Dendritic cell treated with granulocyte-macrophage colony-stimulating factor and Interleukin-4, amounts not matched to agents 40 ng/mL and 50 ng/mL, for 4 days (primary cell): ENCODE measurements around the gene RBM33.

Experiments
- H3K27ac Mint-ChIP-seq: one replicate; pipeline ENCODE4 v1.8.0; 2022; ENCODE audit warnings: mild to moderate bottlenecking, mixed read lengths
- H3K27me3 Mint-ChIP-seq: one replicate; pipeline ENCODE4 v1.8.0; 2022; ENCODE audit warnings: mild to moderate bottlenecking, mixed read lengths
- H3K36me3 Mint-ChIP-seq: one replicate; pipeline ENCODE4 v1.8.0; 2022; ENCODE audit warnings: low read depth, mixed read lengths
- H3K4me1 Mint-ChIP-seq: one replicate; pipeline ENCODE4 v1.8.0; 2022; ENCODE audit warnings: low read depth, mixed read lengths
- H3K4me3 Mint-ChIP-seq: one replicate; pipeline ENCODE4 v1.8.0; 2022; ENCODE audit warnings: mild to moderate bottlenecking, moderate library complexity, mixed read lengths
- H3K9me3 Mint-ChIP-seq: one replicate; pipeline ENCODE4 v1.8.0; 2022; ENCODE audit warnings: mixed read lengths
- intact Hi-C: fragments of 100-400 bp; cut with micrococcal nuclease; formaldehyde crosslinking; loops from one replicate; pipeline ENCODE4 v1.15.0; 2022

RBM33 gene

GRCh38 chr7:155700847-155701246, 56.4 kb downstream of the RBM33 start:
- intact Hi-C loops: no loop called here
- H3K4me3 Mint-ChIP-seq: no peak overlapping the region
- H3K27ac Mint-ChIP-seq: no peak overlapping the region
- H3K4me1 Mint-ChIP-seq: peaks cover 21% of the 10 kb centered on the region
- H3K9me3 Mint-ChIP-seq: no peaks in the 10 kb centered on the region
- no peaks in the 10 kb centered on the region for H3K27me3 Mint-ChIP-seq
- peaks cover 72% of the 10 kb centered on the region for H3K36me3 Mint-ChIP-seq

- no peaks in the 10 kb centered on the region for H3K9me3 Mint-ChIP-seq
- peaks cover 9% of the 10 kb centered on the region for H3K4me1 Mint-ChIP-seq
- no peaks in the 10 kb centered on the region for H3K27me3 Mint-ChIP-seq
- no peak overlapping the region for H3K27ac Mint-ChIP-seq
- intact Hi-C loops: no loop called here
- H3K4me3 Mint-ChIP-seq: no peak overlapping the region
- H3K36me3 Mint-ChIP-seq: peaks cover 76% of the 10 kb centered on the region
Observed at GRCh38 chr7:155701972-155702544, 57.6 kb downstream of the RBM33 start.

- Mint-ChIP-seq H3K4me3 (no peak overlapping the region), H3K9me3 (no peaks in the 10 kb centered on the region), H3K4me1 (peaks cover 8% of the 10 kb centered on the region), H3K27ac (no peak overlapping the region), H3K27me3 (no peaks in the 10 kb centered on the region), H3K36me3 (peaks cover 74% of the 10 kb centered on the region)
- intact Hi-C loops: no loop called here
Observed at GRCh38 chr7:155702616-155703015, 58.2 kb downstream of the RBM33 start.

- Mint-ChIP-seq H3K27me3 (no peaks in the 10 kb centered on the region), H3K4me3 (no peak overlapping the region), H3K9me3 (no peaks in the 10 kb centered on the region), H3K36me3 (peaks cover 55% of the 10 kb centered on the region), H3K4me1 (no peaks in the 10 kb centered on the region), H3K27ac (no peak overlapping the region)
- intact Hi-C loops: no loop called here
Observed at GRCh38 chr7:155705623-155706360, 61.3 kb downstream of the RBM33 start.

- intact Hi-C loops: no loop called here
- peaks cover 50% of the 10 kb centered on the region for H3K36me3 Mint-ChIP-seq
- no peak overlapping the region for H3K4me3 Mint-ChIP-seq
- H3K9me3 Mint-ChIP-seq: no peaks in the 10 kb centered on the region
- H3K27ac Mint-ChIP-seq: no peak overlapping the region
- H3K4me1 Mint-ChIP-seq: no peaks in the 10 kb centered on the region
- no peaks in the 10 kb centered on the region for H3K27me3 Mint-ChIP-seq
Observed at GRCh38 chr7:155706376-155706775, 61.9 kb downstream of the RBM33 start.

GRCh38 chr7:155709453-155709852, 65.0 kb downstream of the RBM33 start:
- Mint-ChIP-seq H3K36me3 (peaks cover 20% of the 10 kb centered on the region), H3K27ac (no peak overlapping the region), H3K27me3 (no peaks in the 10 kb centered on the region), H3K4me3 (no peak overlapping the region), H3K9me3 (no peaks in the 10 kb centered on the region), H3K4me1 (peaks cover 24% of the 10 kb centered on the region)
- intact Hi-C loops: no loop called here

- no peaks in the 10 kb centered on the region for H3K9me3 Mint-ChIP-seq
- no peaks in the 10 kb centered on the region for H3K27me3 Mint-ChIP-seq
- intact Hi-C loops: no loop called here
- no peak overlapping the region for H3K4me3 Mint-ChIP-seq
- H3K36me3 Mint-ChIP-seq: peaks cover 19% of the 10 kb centered on the region
- H3K27ac Mint-ChIP-seq: no peak overlapping the region
- peaks cover 26% of the 10 kb centered on the region for H3K4me1 Mint-ChIP-seq
Observed at GRCh38 chr7:155710031-155710430, 65.6 kb downstream of the RBM33 start.

- H3K27me3 Mint-ChIP-seq: no peaks in the 10 kb centered on the region
- H3K36me3 Mint-ChIP-seq: peaks cover 14% of the 10 kb centered on the region
- H3K9me3 Mint-ChIP-seq: no peaks in the 10 kb centered on the region
- H3K4me3 Mint-ChIP-seq: no peak overlapping the region
- no peak overlapping the region for H3K27ac Mint-ChIP-seq
- peaks cover 26% of the 10 kb centered on the region for H3K4me1 Mint-ChIP-seq
- intact Hi-C loops: no loop called here
Observed at GRCh38 chr7:155710530-155710929, 66.1 kb downstream of the RBM33 start.

GRCh38 chr7:155711081-155711480, 66.6 kb downstream of the RBM33 start:
- Mint-ChIP-seq H3K4me3 (no peak overlapping the region), H3K27me3 (no peaks in the 10 kb centered on the region), H3K4me1 (peaks cover 26% of the 10 kb centered on the region), H3K9me3 (no peaks in the 10 kb centered on the region), H3K36me3 (peaks cover 11% of the 10 kb centered on the region), H3K27ac (no peak overlapping the region)
- intact Hi-C loops: no loop called here

GRCh38 chr7:155713384-155713783, 68.9 kb downstream of the RBM33 start:
- intact Hi-C loops: no loop called here
- H3K4me3 Mint-ChIP-seq: no peak overlapping the region
- H3K27me3 Mint-ChIP-seq: no peaks in the 10 kb centered on the region
- H3K27ac Mint-ChIP-seq: no peak overlapping the region
- H3K4me1 Mint-ChIP-seq: peaks cover 26% of the 10 kb centered on the region
- peaks cover 21% of the 10 kb centered on the region for H3K36me3 Mint-ChIP-seq
- no peaks in the 10 kb centered on the region for H3K9me3 Mint-ChIP-seq

GRCh38 chr7:155714702-155715101, 70.2 kb downstream of the RBM33 start:
- intact Hi-C loops: no loop called here
- no peak overlapping the region for H3K27ac Mint-ChIP-seq

GRCh38 chr7:155715111-155715805, 70.8 kb downstream of the RBM33 start:
- no peaks in the 10 kb centered on the region for H3K27me3 Mint-ChIP-seq
- no peaks in the 10 kb centered on the region for H3K9me3 Mint-ChIP-seq
- intact Hi-C loops: no loop called here
- H3K4me3 Mint-ChIP-seq: no peak overlapping the region
- peaks cover 34% of the 10 kb centered on the region for H3K36me3 Mint-ChIP-seq
- H3K27ac Mint-ChIP-seq: no peak overlapping the region
- peaks cover 26% of the 10 kb centered on the region for H3K4me1 Mint-ChIP-seq

More at GRCh38 chr7:155714702-155715101, 70.2 kb downstream of the RBM33 start:
- H3K9me3 Mint-ChIP-seq: no peaks in the 10 kb centered on the region
- H3K27me3 Mint-ChIP-seq: no peaks in the 10 kb centered on the region
- H3K4me3 Mint-ChIP-seq: no peak overlapping the region
- H3K4me1 Mint-ChIP-seq: peaks cover 26% of the 10 kb centered on the region
- H3K36me3 Mint-ChIP-seq: peaks cover 29% of the 10 kb centered on the region

GRCh38 chr7:155717010-155717744, 72.7 kb downstream of the RBM33 start:
- Mint-ChIP-seq H3K27me3 (no peaks in the 10 kb centered on the region), H3K9me3 (no peaks in the 10 kb centered on the region), H3K4me3 (no peak overlapping the region), H3K27ac (no peak overlapping the region), H3K4me1 (peaks cover 25% of the 10 kb centered on the region), H3K36me3 (peaks cover 43% of the 10 kb centered on the region)
- intact Hi-C loops: no loop called here

GRCh38 chr7:155721056-155721455, 76.6 kb downstream of the RBM33 start:
- H3K4me1 Mint-ChIP-seq: peaks cover 14% of the 10 kb centered on the region
- H3K27ac Mint-ChIP-seq: no peak overlapping the region
- H3K9me3 Mint-ChIP-seq: no peaks in the 10 kb centered on the region
- intact Hi-C loops: no loop called here
- H3K4me3 Mint-ChIP-seq: no peak overlapping the region
- H3K27me3 Mint-ChIP-seq: no peaks in the 10 kb centered on the region
- peaks cover 55% of the 10 kb centered on the region for H3K36me3 Mint-ChIP-seq
